Measurements from ENCODE around the gene PLD2.

GRCh38 chr17:4850246-4850645 is 43.3 kb downstream of the PLD2 start:
- TF ChIP-seq POLR2A (IDR thresholded peaks at IDR 0.05), result no peak
- no peak for TF ChIP-seq CTCF (IDR thresholded peaks at IDR 0.05)
